GM10248 (cell line): ENCODE results near the gene MGAT4B.
A peak's percentile ranks its signal among the peaks of the same experiment; 100 is the strongest.

Experiments used
- CTCF ChIA-PET: fragments of 300-600 bp; sonication (Branson Sonifier 250); formaldehyde crosslinking; extraction: SDS; loops from one replicate; lab custom pipeline; 2021; ENCODE audit warnings: antibody characterized with exemption; lab: Yijun Ruan, JAX
- POLR2A ChIA-PET: fragments of 350-650 bp; sonication (Branson Sonifier 250); formaldehyde crosslinking; extraction: SDS; loops from one replicate; lab custom pipeline; 2020; ENCODE audit warnings: antibody characterized with exemption; lab: Yijun Ruan, JAX
- DNase-seq: peaks from one replicate; pipeline ENCODE4 v3.0.0; 2012; ENCODE audit errors: extremely low spot score
- CTCF ChIP-seq: IDR thresholded peaks from 2 replicates; pipeline ENCODE4 v1.5.1; 2012; ENCODE audit warnings: mild to moderate bottlenecking, low read depth; ENCODE audit errors: extremely low read depth, missing control alignments, control extremely low read depth

The MGAT4B gene

GRCh38 chr5:179806250-179807048 is at the start of gene MGAT4B:
TSS of gene MGAT4B (minus strand) at chr5:179806866. CDS start at chr5:179806583, 283 bp downstream.
- ChIA-PET POLR2A (interaction anchor here (0.7 to 0.9 kb wide), 2 partner anchors 13 to 14 kb away, joined by 3 to 4 read pairs; partner anchors contain the start of gene SQSTM1), CTCF (interaction anchor here (0.9 kb wide), 1 partner anchor 16 kb away, joined by 3 read pairs; no protein-coding TSS in a partner anchor)
- DNase-seq = peak; percentile 88
- no peak for TF ChIP-seq CTCF

- ChIA-PET CTCF (interaction anchor here (1.2 kb wide), 1 partner anchor 62 kb away, joined by 3 read pairs; no protein-coding TSS in a partner anchor), POLR2A (interaction anchor here (0.7 kb wide), 1 partner anchor 1224 kb away, joined by 5 read pairs; no protein-coding TSS in a partner anchor)
- DNase-seq = no peak
- no peak for TF ChIP-seq CTCF
Measured at GRCh38 chr5:179854356-179854755, 47.7 kb upstream of the MGAT4B start.

GRCh38 chr5:179852993-179853547 is 46.4 kb upstream of the MGAT4B start:
- POLR2A ChIA-PET = interaction anchor here (1.4 kb wide), 1 partner anchor 32 kb away, joined by 4 read pairs; the partner anchor contains the start of gene SQSTM1
- no peak for TF ChIP-seq CTCF
- CTCF ChIA-PET = interaction anchor here (0.6 to 1.4 kb wide), 3 partner anchors 17 to 57 kb away, joined by 3 read pairs; no protein-coding TSS in a partner anchor
- DNase-seq = peak; percentile 57

GRCh38 chr5:179841621-179842020 is 35.0 kb upstream of the MGAT4B start:
- POLR2A ChIA-PET = interaction anchor here (1.2 kb wide), 1 partner anchor 21 kb away, joined by 7 read pairs; the partner anchor contains the start of gene SQSTM1
- no peak for DNase-seq
- no peak for TF ChIP-seq CTCF
- CTCF ChIA-PET = interaction anchor here (1.3 to 1.4 kb wide), 2 partner anchors 10 to 79 kb away, joined by 3 to 4 read pairs; no protein-coding TSS in a partner anchor

- no peak for TF ChIP-seq CTCF
- DNase-seq = no peak
- ChIA-PET POLR2A (no interaction called here), CTCF (interaction anchor here (1.3 to 1.4 kb wide), 2 partner anchors 11 to 78 kb away, joined by 3 to 4 read pairs; no protein-coding TSS in a partner anchor)
Measured at GRCh38 chr5:179840766-179841165, 34.1 kb upstream of the MGAT4B start.

GRCh38 chr5:179840321-179840720 is 33.7 kb upstream of the MGAT4B start:
- CTCF ChIA-PET = interaction anchor here (1.4 kb wide), 1 partner anchor 78 kb away, joined by 3 read pairs; no protein-coding TSS in a partner anchor
- no peak for TF ChIP-seq CTCF
- no peak for DNase-seq
- POLR2A ChIA-PET = interaction anchor here (0.9 kb wide), 1 partner anchor 10 kb away, joined by 5 read pairs; no protein-coding TSS in a partner anchor
